ENCODE results near the gene NUP62CL.
"Not testable (repeated sequence)": the region's sequence is repeated elsewhere in the genome, so short reads cannot be mapped to it uniquely, and the experiment has no call there.

The NUP62CL gene

GRCh38 chrX:107207089-107207488, 856 bp upstream of the NUP62CL start:
- DNase-seq (ENCODE audit: extremely low read depth, low read depth): no peak
- TF ChIP-seq CTCF (IDR thresholded peaks at IDR 0.05; ENCODE audit: low read depth, low read length): no peak

GRCh38 chrX:107206697-107207065, 448 bp upstream of the NUP62CL start:
- DNase-seq (ENCODE audit: extremely low read depth, low read depth): no peak
- no peak for TF ChIP-seq CTCF (IDR thresholded peaks at IDR 0.05; ENCODE audit: low read depth, low read length)

GRCh38 chrX:107204068-107204605, 2.1 kb downstream of the NUP62CL start:
- no peak for TF ChIP-seq CTCF (IDR thresholded peaks at IDR 0.05; ENCODE audit: low read depth, low read length)
- no peak for DNase-seq (ENCODE audit: extremely low read depth, low read depth)

- DNase-seq (ENCODE audit: extremely low read depth, low read depth): no peak
Measured at GRCh38 chrX:107199491-107199890, 6.7 kb downstream of the NUP62CL start.

GRCh38 chrX:107198074-107198473, 8.2 kb downstream of the NUP62CL start:
- DNase-seq (ENCODE audit: extremely low read depth, low read depth): not testable (repeated sequence)

More at GRCh38 chrX:107199491-107199890, 6.7 kb downstream of the NUP62CL start:
- no peak for TF ChIP-seq CTCF (IDR thresholded peaks at IDR 0.05; ENCODE audit: low read depth, low read length)

GRCh38 chrX:107197319-107197718, 8.9 kb downstream of the NUP62CL start:
- TF ChIP-seq CTCF (IDR thresholded peaks at IDR 0.05; ENCODE audit: low read depth, low read length): no peak
- no peak for DNase-seq (ENCODE audit: extremely low read depth, low read depth)

- no peak for DNase-seq (ENCODE audit: extremely low read depth, low read depth)
- TF ChIP-seq CTCF (IDR thresholded peaks at IDR 0.05; ENCODE audit: low read depth, low read length): no peak
Measured at GRCh38 chrX:107171369-107172102, 34.7 kb downstream of the NUP62CL start.

GRCh38 chrX:107168712-107169111, 37.5 kb downstream of the NUP62CL start:
- TF ChIP-seq CTCF (IDR thresholded peaks at IDR 0.05; ENCODE audit: low read depth, low read length): no peak
- DNase-seq (ENCODE audit: extremely low read depth, low read depth): no peak

Measured in AG09319 (cell line).